HG03460 (cell line): ENCODE results near the gene OR10W1.

ENCODE experiments used
- ATAC-seq: cut with Tn5 transposase; IDR thresholded peaks from one replicate; pipeline ENCODE4 v1.9.1; 2021; ENCODE audit not compliant: unreplicated experiment

OR10W1 gene, protein sequence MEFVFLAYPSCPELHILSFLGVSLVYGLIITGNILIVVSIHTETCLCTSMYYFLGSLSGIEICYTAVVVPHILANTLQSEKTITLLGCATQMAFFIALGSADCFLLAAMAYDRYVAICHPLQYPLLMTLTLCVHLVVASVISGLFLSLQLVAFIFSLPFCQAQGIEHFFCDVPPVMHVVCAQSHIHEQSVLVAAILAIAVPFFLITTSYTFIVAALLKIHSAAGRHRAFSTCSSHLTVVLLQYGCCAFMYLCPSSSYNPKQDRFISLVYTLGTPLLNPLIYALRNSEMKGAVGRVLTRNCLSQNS

DNA sequence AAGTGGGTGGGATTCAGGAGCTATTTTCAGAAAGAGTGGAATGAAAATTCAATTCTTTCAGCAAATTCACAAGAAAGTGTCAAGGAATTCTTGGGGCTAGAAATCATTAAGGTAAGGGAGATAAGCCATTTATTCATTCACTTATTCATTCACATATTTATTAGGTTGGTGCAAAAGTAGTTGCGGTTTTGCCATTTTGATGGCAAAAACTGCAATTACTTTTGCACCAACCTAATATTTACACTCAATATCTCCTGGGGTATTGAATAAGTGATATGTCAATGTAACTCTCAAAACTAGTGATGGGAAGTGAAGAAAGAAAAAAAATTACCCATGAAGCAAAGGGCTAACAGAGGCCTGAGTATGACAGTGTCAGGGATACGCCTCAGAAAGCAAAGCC lies at the start of gene OR10W1:
Gene OR10W1 (minus strand): TSS at position 119 of the 400 bp plus-strand sequence. CDS start 402 bp downstream, outside the sequence.
- ATAC-seq, result no peak

DNA sequence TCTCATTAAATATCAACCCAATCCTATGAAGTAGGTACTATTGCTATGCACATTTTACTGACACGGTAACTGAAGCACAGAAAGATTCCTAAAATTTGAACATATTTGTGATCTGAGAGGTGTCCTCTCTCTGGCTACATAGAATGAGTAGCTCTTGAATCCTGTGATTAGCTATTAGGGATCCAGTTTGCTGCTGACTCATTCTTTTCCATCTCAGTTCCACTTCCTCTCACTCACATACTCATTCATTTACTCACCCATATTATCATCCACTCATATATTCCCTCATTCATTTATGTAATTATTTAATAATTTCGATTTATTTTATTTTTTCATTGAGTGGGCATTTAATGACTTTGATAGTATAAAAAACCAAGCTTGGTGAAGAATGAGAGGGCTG lies 48.1 kb upstream of the OR10W1 start:
- ATAC-seq, result no peak

DNA sequence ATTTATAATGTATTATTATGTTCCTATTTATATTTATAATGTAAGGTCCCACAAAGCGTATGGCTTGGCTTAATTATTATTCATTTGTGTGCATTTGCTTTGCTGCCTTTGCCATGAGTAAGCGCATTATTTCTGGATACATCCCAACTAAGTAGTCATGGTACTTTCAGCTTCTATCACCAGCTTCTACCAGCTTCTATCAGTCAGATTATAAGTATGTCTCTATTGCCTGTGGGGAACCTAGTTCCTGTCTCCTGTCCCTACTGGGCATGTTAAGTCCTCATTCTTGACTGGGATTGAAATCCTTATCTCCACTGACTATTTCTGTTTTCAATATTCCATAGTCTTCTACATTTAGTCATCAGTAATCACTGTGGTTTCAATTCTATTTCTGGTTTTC lies 33.5 kb upstream of the OR10W1 start:
- ATAC-seq, result no peak

DNA sequence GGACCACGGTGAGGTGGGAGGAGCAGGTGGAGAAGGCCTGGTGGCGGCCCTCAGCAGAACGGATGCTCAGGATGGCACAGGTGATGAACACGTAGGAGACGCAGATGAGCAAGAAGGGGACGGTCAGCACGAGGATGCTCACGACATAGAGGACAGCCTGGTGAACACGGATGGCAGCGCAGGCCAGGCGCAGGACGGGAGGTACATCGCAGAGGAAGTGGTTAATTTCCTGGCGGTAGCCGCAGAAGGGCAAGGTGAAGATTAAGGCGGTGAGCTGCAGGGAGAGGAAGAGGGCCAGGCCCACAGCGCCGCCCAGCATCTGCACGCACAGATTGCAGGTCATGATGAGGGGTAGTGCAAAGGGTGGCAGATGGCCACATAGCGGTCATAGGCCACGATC lies 24.0 kb upstream of the OR10W1 start:
- no peak for ATAC-seq

DNA sequence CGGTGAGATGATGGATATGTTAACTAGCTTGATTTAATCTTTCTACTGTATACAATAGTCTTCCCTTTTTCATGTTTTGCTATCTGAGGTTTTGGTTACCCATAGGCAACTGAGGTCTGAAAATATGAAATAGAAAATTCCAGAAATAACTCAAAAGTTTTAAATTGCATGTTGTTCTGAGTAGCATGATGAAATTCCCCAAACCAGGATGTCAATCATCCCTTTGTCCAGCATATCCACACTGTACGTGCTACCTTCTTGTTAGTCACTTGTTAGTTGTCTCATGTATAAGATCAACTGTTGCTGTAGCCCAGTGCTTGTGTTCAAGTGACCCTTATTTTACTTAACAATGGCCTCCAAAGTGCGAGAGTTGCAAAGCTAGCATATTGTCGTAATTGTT lies 21.2 kb upstream of the OR10W1 start:
- no peak for ATAC-seq

DNA sequence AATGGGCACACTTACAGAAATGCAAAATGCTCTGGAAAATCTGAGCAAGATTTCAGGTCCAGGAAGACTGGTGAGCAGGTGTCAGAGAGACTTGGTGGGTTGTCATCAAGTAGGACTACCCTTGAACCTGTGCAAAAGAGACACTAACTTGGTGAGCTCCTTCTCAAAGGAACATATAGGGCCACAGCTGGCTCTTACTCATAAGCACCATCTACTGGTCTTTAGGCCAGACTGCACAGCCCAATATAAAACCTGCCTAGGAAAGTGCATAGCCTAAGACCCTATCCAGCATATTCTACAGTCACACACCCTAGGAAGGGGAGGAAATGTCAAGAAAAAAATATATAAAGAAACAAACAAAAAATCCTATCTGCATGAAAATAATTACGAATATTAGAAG lies 18.2 kb upstream of the OR10W1 start:
- peak; percentile 70 for ATAC-seq

DNA sequence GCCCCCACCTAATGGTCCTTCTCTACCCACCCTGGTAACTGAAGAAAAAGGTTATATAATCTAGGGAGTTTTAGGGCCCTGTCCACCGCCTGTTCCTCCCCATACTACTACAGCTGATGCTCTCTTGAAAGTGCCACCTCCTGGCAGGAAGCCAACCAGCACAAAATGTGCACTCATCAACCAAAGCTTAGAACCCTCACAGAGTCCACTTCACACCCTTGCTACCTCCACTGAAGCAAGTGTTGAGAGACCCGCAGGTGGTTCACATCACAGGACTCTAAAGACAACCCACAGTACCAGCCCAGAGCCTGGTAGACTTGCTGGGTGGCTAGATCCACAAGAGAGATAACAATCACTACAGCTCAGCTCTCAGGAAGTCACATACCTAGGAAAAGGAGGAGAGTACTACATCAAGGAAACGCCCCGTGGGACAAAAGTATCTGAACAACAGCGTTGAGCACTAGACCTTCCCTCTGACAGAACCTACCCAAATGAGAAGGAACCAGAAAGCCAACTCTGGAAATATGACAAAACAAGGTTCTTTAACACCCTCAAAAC lies 17.5 kb upstream of the OR10W1 start:
- ATAC-seq, result no peak

DNA sequence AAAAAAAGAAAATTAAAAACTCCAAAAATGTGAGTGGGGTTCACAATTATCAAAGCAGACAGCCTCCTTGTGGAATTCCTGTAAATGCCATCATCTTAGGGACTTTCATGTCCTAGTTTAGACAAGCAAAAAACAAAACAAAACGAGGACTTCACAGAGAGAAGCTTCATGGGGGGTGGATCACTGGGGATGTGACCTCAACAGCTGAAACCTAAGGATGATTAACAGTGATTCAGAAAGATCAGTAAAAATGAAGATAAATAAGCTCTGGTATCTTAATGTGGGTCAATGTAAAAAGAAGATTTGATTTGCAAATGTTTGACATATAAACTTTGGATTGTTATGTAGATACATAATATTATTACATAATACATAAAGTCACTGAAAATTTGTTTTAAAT lies 8.1 kb upstream of the OR10W1 start:
- no peak for ATAC-seq

DNA sequence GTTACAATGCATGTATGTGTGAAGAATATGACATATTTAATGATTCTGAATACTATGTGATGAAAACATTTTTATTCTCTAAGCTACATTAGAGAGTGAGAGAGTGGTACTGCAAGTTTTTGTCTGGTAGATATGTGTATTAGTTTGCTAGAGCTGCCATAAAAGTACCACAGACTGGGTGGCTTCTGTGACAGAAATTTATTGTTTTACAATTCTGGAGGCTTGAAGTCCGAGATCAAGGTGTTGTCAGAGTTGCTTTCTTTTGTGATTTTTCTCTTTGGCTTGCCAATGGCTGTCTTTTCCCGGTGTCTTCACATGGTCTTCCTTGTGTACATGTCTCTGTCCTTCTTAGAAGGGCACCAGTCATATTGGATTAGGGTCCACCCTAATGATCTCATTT lies 6.9 kb upstream of the OR10W1 start:
- ATAC-seq, result no peak

DNA sequence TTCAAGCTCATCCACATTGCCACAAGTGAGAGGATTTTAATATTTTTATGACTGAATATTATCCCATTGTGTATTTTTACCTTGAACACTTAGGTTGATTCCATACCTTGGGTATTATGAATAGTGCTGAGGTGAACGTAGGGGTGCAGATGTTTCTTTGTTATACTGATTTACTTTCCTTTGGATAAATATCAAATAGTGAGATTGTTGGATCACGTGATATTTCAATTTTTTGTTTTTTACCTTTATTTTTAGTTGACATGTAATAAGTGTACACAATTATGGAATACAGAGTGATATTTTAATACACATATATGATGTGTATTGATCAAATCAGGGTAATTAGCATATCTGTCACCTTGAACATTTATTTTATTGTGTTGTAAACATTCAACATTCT lies 8.1 kb downstream of the OR10W1 start:
- no peak for ATAC-seq

DNA sequence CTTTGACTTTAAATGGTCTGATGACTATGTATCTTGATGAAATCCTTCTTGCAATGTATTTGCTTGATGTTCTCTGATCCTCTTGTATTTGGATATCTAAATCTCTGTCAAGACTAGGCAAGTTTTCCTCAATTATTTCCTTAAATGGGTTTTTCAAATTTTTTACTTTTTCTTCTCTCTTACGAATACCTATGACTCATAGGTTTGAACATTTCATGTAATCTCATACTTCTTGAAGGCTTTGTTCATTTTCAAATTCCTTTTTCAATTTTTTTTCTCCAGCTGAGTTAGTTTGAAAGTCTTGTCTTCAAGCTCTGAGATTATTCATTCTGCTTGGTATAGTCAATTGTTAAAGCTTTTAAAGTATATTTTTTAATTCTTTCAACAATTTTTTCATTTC lies 13.1 kb downstream of the OR10W1 start:
- no peak for ATAC-seq

DNA sequence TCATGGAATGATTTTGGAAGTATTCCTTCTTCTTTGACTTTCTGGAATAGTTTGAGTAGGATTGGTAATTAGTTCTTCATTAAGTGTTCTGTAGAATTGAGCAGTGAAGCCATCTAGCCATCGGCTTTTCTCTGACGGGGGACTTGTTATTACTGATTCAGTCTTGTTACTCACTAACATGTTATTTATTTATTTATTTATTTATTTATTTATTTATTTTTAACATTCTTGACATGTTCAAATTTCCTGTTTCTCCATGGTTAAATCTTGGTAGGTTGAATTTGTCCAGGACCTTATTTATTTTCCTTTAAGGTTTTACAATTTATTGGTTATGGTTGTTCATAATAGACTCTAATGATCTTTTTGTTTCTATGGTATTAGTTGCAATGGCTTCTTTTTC lies 24.1 kb downstream of the OR10W1 start:
- ATAC-seq, result no peak

DNA sequence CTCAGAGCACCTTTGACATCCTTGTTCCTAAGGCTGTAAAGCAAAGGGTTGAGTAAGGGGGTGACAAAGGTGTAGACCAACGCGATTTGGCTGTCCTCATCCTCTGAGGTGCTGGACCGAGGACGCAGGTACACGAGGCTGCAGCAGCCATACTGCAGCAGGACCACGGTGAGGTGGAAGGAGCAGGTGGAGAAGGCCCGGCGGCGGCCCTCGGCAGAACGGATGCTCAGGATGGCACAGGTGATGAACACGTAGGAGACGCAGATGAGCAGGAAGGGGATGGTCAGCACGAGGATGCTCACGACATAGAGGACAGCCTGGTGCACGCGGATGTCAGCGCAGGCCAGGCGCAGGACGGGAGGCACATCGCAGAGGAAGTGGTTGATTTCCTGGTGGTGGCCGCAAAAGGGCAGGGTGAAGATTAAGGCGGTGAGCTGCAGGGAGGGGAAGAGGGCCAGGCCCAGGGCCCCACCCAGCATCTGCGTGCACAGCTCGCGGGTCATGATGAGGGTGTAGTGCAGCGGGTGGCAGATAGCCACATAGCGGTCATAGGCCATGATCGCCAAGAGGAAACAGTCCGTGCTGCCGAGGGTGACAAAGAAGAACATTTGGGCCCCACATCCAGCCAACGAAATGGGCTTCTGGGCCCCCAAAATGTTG lies 40.0 kb downstream of the OR10W1 start:
- no peak for ATAC-seq

DNA sequence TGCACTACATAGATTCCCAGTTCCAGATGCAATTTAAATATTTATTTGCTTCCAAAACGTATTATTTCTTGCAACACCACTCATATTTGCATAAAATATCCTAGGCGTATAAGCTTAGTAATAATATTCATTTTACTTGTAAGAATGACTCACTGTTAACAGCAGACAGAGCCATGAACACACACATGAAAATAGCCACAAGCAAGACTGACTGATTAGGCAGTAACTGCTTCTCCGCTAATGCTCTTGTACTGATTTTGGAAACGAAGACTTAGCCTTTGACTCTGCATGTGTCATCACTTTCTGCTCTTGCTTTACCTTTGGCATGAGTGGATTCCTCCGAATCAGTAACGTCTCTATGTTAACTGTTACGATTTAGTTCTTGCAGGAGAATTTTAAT lies 45.3 kb downstream of the OR10W1 start:
- no peak for ATAC-seq
